Motor neuron (in vitro differentiated cells): ENCODE results near the gene INKA2. TPM values are rescaled to one million over a fixed set of nuclear protein-coding genes. Genes with fewer than 3 reads are reported as not detected.

Source experiments
- ATAC-seq, 8 experiments: fragments of 200-7000 bp; cut with Tn5 transposase; replicated peaks in 6 of 8; 2 replicates each; pipeline ENCODE4 v1.8.0; 2021; ENCODE audit warnings: mild to moderate bottlenecking in 8 of 8, moderate library complexity in 8 of 8
- H3K27ac ChIP-seq, 2 donors: fragments of 250-450 bp; sonication (Bioruptor Pico); 2 replicates each; pipeline ENCODE4 v1.9.0; 2021; ENCODE audit warnings: antibody characterized with exemption in 2 of 2, mild to moderate bottlenecking in 2 of 2, moderate library complexity in 1 of 2
- H3K4me1 ChIP-seq, 2 donors: fragments of 250-450 bp; sonication (Bioruptor Pico); replicated peaks in 1 of 2; 2 replicates each; pipeline ENCODE4 v1.6.1; 2021; ENCODE audit warnings: antibody characterized with exemption in 2 of 2, mild to moderate bottlenecking in 2 of 2, moderate library complexity in 1 of 2
- H3K4me3 ChIP-seq, 5 donors: fragments of 250-450 bp; sonication (Bioruptor Pico); 2 replicates each; pipeline ENCODE4 v1.9.0; 2021; ENCODE audit warnings: antibody characterized with exemption in 5 of 5, mild to moderate bottlenecking in 5 of 5, moderate library complexity in 4 of 5
- WGBS, 10 experiments: fragments of 450-650 bp; shearing (Covaris generic); methylation state at CpG; one replicate each; pipeline ENCODE4 v1.0.0; 2022; 5-methylcytosine and 5-hydroxymethylcytosine counted together
- in situ Hi-C, 9 experiments: fragments of 400-800 bp; cut with MboI; loops; one replicate each; pipeline ENCODE4 v1.15.0; 2021; ENCODE audit warnings: low sequenced_read_pairs in 9 of 9, low pct_unique_long_range_greater_than_20kb in 2 of 9; ENCODE audit not compliant: unreplicated experiment in 9 of 9
- total RNA-seq, 8 experiments: library from RNA; unstranded; fragments of 300-600 nt; gene quantifications; 2 replicates each; pipeline versions ENCODE4 v1.2.3 to v1.2.4, GENCODE V29; 2022

The INKA2 gene
- total RNA-seq, 8 experiments from 2014 or later: 1.3 to 14.3 (median 4.7) TPM

DNA sequence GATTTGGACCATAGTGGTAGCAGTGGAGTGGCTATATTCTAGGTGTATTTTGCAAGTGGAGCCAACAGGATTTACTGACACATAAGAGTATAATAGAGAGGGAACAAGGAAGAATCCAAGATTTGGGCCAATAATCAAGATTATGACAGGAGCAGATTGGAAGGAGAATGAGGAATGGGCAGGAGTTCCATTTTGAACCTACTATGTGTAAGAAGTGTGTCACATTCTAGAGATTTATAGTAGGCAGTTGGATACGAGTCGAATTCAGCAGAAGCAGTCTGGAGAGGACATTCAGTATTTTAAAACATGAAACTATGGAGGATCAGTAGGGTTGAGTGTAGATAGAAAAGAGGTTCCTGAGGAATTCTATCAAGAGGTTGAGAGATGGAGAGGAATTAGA, 21.7 kb downstream of the INKA2 start:
- in situ Hi-C loops: no loop called here

DNA sequence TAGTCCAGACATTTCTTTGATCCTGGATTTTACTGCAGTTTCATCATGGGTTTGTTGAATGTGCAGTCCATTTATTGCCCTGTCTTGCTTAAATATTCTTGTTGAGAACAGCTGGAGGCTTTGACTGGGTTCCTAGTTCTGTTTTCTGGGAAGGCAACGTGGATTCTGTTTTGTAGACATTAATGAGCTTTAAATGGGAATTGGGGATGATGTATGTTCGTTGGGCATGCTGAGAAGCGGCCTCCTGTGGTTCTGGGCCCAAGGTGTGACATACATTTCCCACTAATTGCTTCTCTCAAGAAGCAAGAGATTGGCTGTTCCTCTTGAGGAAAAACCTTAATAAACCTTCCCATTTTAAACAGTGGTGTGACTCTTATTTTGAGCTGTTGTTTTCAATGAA, 22.9 kb downstream of the INKA2 start:
- WGBS, 10 experiments: 6 to 100% (median 68%) methylated on average over 1 to 3 of the region's 3 CpGs; no CpG with 5 or more reads in 1 of the 10 experiments
- in situ Hi-C loops: no loop called here

More for the DNA sequence above, 21.7 kb downstream of the INKA2 start:
- Histone ChIP-seq H3K4me3 (no peak overlapping the region), H3K4me1 (no peaks in the 10 kb centered on the region), H3K27ac (no peak overlapping the region)
- ATAC-seq: no peak
- 80 to 100% (median 100%) methylated on average over 2 of the region's 2 CpGs; no CpG with 5 or more reads in 5 of the 10 experiments for WGBS, 10 experiments

GRCh38 chr1:111709986-111710385, 29.2 kb downstream of the INKA2 start:
- WGBS, 10 experiments: 0 to 100% (median 89%) methylated on average over 1 of the region's 1 CpG; no CpG with 5 or more reads in 3 of the 10 experiments
- in situ Hi-C loops: no loop called here
- no peak overlapping the region for H3K4me3 ChIP-seq
- no peak overlapping the region for H3K27ac ChIP-seq
- ATAC-seq: no peak
- no peaks in the 10 kb centered on the region for H3K4me1 ChIP-seq

More for the DNA sequence above, 22.9 kb downstream of the INKA2 start:
- ATAC-seq: peak in 1 of 8 experiments; percentile 18
- no peak overlapping the region for H3K4me3 ChIP-seq
- H3K4me1 ChIP-seq: no peaks in the 10 kb centered on the region
- no peak overlapping the region for H3K27ac ChIP-seq

- in situ Hi-C loops: no loop called here
- 20 to 98% (median 86%) methylated on average over 1 to 9 of the region's 9 CpGs; no CpG with 5 or more reads in 1 of the 10 experiments for WGBS, 10 experiments
- no peak for ATAC-seq
- Histone ChIP-seq H3K27ac (no peak overlapping the region), H3K4me3 (no peak overlapping the region), H3K4me1 (no peaks in the 10 kb centered on the region)
These were observed 31.3 kb downstream of the INKA2 start for GRCh38 chr1:111707906-111708305.

- no peak overlapping the region for H3K27ac ChIP-seq
- ATAC-seq: no peak
- H3K4me1 ChIP-seq: no peaks in the 10 kb centered on the region
- in situ Hi-C loops: no loop called here
- H3K4me3 ChIP-seq: no peak overlapping the region
- 17 to 100% (median 82%) methylated on average over 1 to 2 of the region's 2 CpGs for WGBS, 10 experiments
These were observed 32.3 kb downstream of the INKA2 start for GRCh38 chr1:111706921-111707320.

GRCh38 chr1:111705841-111706240, 33.4 kb downstream of the INKA2 start:
- Histone ChIP-seq H3K4me3 (no peak overlapping the region), H3K4me1 (no peaks in the 10 kb centered on the region), H3K27ac (no peak overlapping the region)
- 60 to 100% (median 88%) methylated on average over 1 to 3 of the region's 3 CpGs; no CpG with 5 or more reads in 2 of the 10 experiments for WGBS, 10 experiments
- in situ Hi-C loops: no loop called here
- no peak for ATAC-seq

DNA sequence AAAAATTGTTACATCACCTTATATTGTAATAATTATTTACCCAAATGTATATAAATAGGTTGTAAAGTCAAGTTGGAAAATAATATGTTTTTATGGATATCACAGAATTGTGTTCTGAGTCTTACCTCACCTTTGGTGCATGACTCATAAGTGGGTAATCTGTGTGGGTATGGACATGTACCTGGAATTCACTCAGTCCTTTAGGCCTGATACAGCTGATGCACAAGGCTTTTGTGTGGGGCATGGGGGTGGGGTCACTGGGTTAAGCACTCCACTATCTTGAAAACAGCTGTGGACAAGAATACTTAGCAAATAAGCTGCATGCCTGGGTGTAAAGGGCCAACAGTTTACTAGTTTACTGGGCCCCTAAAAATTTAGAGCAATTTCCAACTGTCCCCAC, 34.4 kb downstream of the INKA2 start:
- Histone ChIP-seq H3K4me3 (no peak overlapping the region), H3K4me1 (no peaks in the 10 kb centered on the region), H3K27ac (no peak overlapping the region)
- in situ Hi-C loops: no loop called here
- ATAC-seq: no peak

- 63 to 100% (median 85%) methylated on average over 1 to 2 of the region's 2 CpGs for WGBS, 10 experiments
- H3K4me1 ChIP-seq: no peaks in the 10 kb centered on the region
- no peak overlapping the region for H3K27ac ChIP-seq
- in situ Hi-C loops: no loop called here
- no peak for ATAC-seq
- H3K4me3 ChIP-seq: no peak overlapping the region
These were observed 35.0 kb downstream of the INKA2 start for GRCh38 chr1:111704240-111704639.

GRCh38 chr1:111702504-111703050, 36.6 kb downstream of the INKA2 start:
- in situ Hi-C loops: no loop called here
- no peak overlapping the region for H3K27ac ChIP-seq
- 85 to 100% (median 98%) methylated on average over 1 to 5 of the region's 5 CpGs; no CpG with 5 or more reads in 3 of the 10 experiments for WGBS, 10 experiments
- no peak overlapping the region for H3K4me3 ChIP-seq
- ATAC-seq: no peak
- H3K4me1 ChIP-seq: no peaks in the 10 kb centered on the region

GRCh38 chr1:111699268-111699667, 39.9 kb downstream of the INKA2 start:
- H3K4me1 ChIP-seq: no peaks in the 10 kb centered on the region
- in situ Hi-C loops: no loop called here
- H3K4me3 ChIP-seq: no peak overlapping the region
- no peak overlapping the region for H3K27ac ChIP-seq
- ATAC-seq: no peak

GRCh38 chr1:111696330-111696729, 42.9 kb downstream of the INKA2 start:
- Histone ChIP-seq H3K4me1 (no peaks in the 10 kb centered on the region), H3K4me3 (no peak overlapping the region), H3K27ac (no peak overlapping the region)
- in situ Hi-C loops: no loop called here
- no peak for ATAC-seq

DNA sequence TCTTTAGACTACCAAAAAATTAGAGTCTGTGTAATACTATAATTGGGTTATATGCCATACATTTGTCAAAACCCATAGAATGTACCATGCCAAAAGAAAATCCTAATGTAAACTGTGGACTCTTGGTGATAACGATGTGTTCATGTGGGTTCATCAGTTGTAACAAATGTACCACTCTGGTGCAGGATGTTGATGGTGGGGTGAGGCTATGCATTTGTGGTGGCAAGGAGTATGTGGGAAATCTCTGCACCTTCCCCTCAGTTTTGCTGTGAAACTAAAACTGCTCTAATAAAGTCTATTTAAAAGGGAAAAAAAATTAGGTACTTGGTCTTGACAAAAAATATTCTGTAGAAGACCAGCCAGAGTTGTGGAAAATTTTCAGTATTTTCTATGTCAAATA, 43.4 kb downstream of the INKA2 start:
- Histone ChIP-seq H3K27ac (no peak overlapping the region), H3K4me3 (no peak overlapping the region), H3K4me1 (no peaks in the 10 kb centered on the region)
- ATAC-seq: no peak
- WGBS, 10 experiments: 90 to 100% (median 100%) methylated on average over 1 of the region's 1 CpG; no CpG with 5 or more reads in 4 of the 10 experiments
- in situ Hi-C loops: no loop called here

- in situ Hi-C loops: no loop called here
These were observed 47.3 kb downstream of the INKA2 start for GRCh38 chr1:111691886-111692285.

GRCh38 chr1:111690306-111690617, 48.9 kb downstream of the INKA2 start:
- no peak overlapping the region for H3K4me3 ChIP-seq
- H3K4me1 ChIP-seq: no peaks in the 10 kb centered on the region
- in situ Hi-C loops: no loop called here
- peak in 4 of 8 experiments; percentile 59 to 76 (median 68) for ATAC-seq
- no peak overlapping the region for H3K27ac ChIP-seq

More at GRCh38 chr1:111691886-111692285, 47.3 kb downstream of the INKA2 start:
- Histone ChIP-seq H3K27ac (no peak overlapping the region), H3K4me3 (no peak overlapping the region), H3K4me1 (no peaks in the 10 kb centered on the region)
- ATAC-seq: no peak
- WGBS, 10 experiments: 78 to 100% (median 100%) methylated on average over 1 of the region's 1 CpG; no CpG with 5 or more reads in 1 of the 10 experiments
